Lower lobe of right lung (tissue), 2 donors: ENCODE results near the gene PLEKHG3. TPM values are rescaled to one million over a fixed set of nuclear protein-coding genes. Genes with fewer than 3 reads are reported as not detected.

Source experiments
- ATAC-seq, 2 donors: fragments of 200-7000 bp; cut with Tn5 transposase; one replicate each; pipeline ENCODE4 v1.9.1; 2020 to 2022; ENCODE audit warnings: mild to moderate bottlenecking in 2 of 2, moderate library complexity in 2 of 2
- DNase-seq: peaks from one replicate; pipeline ENCODE4 v3.0.0-alpha.2; 2020
- H3K27ac ChIP-seq: fragments of 200-600 bp; one replicate; pipeline ENCODE4 v1.8.0; 2022
- H3K27me3 ChIP-seq: fragments of 200-600 bp; one replicate; pipeline ENCODE4 v1.8.0; 2022; ENCODE audit warnings: low read depth
- H3K36me3 ChIP-seq: fragments of 200-600 bp; one replicate; pipeline ENCODE4 v1.8.0; 2022; ENCODE audit warnings: mild to moderate bottlenecking
- H3K4me1 ChIP-seq: fragments of 200-600 bp; one replicate; pipeline ENCODE4 v1.8.0; 2022
- H3K4me3 ChIP-seq: fragments of 200-600 bp; one replicate; pipeline ENCODE4 v1.8.0; 2022; ENCODE audit warnings: mild to moderate bottlenecking
- H3K9me3 ChIP-seq: fragments of 200-600 bp; one replicate; pipeline ENCODE4 v1.8.0; 2022
- CTCF ChIP-seq: fragments of 200-600 bp; IDR thresholded peaks from one replicate; pipeline ENCODE4 v1.8.0; 2022; ENCODE audit warnings: antibody characterized with exemption, mild to moderate bottlenecking
- intact Hi-C: fragments of 100-400 bp; cut with DNase I; formaldehyde crosslinking; loops from one replicate; pipeline ENCODE4 v1.11.0; 2022
- total RNA-seq: library from RNA; stranded (reverse); fragmentation: NEBNext Ultra II Directional; extraction: Animal tissue kit (Norgen Biotek cat#: 25700); gene quantifications from one replicate; pipeline ENCODE4 v1.2.1, GENCODE V29; 2021
- donor health status: DM: no; HTN: yes; CAD: no; lungs with severe emphysema.

PLEKHG3 gene
- total RNA-seq, 1 donor from 2014 or later = 33.1 TPM

GRCh38 chr14:64778104-64778754 lies 74.0 kb downstream of the PLEKHG3 start:
- intact Hi-C loops = no loop called here
- H3K27me3 ChIP-seq = no peaks in the 10 kb centered on the region
- no peak overlapping the region for H3K4me3 ChIP-seq
- no peaks in the 10 kb centered on the region for H3K9me3 ChIP-seq
- ATAC-seq = no peak
- DNase-seq = no peak
- H3K36me3 ChIP-seq = no peaks in the 10 kb centered on the region
- no peak for TF ChIP-seq CTCF
- H3K4me1 ChIP-seq = no peaks in the 10 kb centered on the region
- H3K27ac ChIP-seq = no peak overlapping the region

- intact Hi-C loops = no loop called here
- no peak overlapping the region for H3K27ac ChIP-seq
- TF ChIP-seq CTCF = no peak
- no peaks in the 10 kb centered on the region for H3K36me3 ChIP-seq
- no peak overlapping the region for H3K4me3 ChIP-seq
- no peak for DNase-seq
- no peaks in the 10 kb centered on the region for H3K4me1 ChIP-seq
- no peaks in the 10 kb centered on the region for H3K9me3 ChIP-seq
- ATAC-seq = no peak
- H3K27me3 ChIP-seq = no peaks in the 10 kb centered on the region
These were observed 75.2 kb downstream of the PLEKHG3 start for GRCh38 chr14:64779472-64779871.

GRCh38 chr14:64782196-64782595 lies 78.0 kb downstream of the PLEKHG3 start:
- no peaks in the 10 kb centered on the region for H3K27me3 ChIP-seq

GRCh38 chr14:64784006-64784405 lies 79.8 kb downstream of the PLEKHG3 start:
- no peak overlapping the region for H3K4me3 ChIP-seq
- H3K36me3 ChIP-seq = no peaks in the 10 kb centered on the region
- intact Hi-C loops = no loop called here
- H3K27me3 ChIP-seq = no peaks in the 10 kb centered on the region
- no peak overlapping the region for H3K27ac ChIP-seq
- no peak for TF ChIP-seq CTCF
- ATAC-seq (no peak), DNase-seq (no peak)
- H3K4me1 ChIP-seq = no peaks in the 10 kb centered on the region
- no peaks in the 10 kb centered on the region for H3K9me3 ChIP-seq

More at GRCh38 chr14:64782196-64782595, 78.0 kb downstream of the PLEKHG3 start:
- Histone ChIP-seq H3K27ac (no peak overlapping the region), H3K36me3 (no peaks in the 10 kb centered on the region), H3K4me3 (no peak overlapping the region), H3K4me1 (no peaks in the 10 kb centered on the region), H3K9me3 (no peaks in the 10 kb centered on the region)
- intact Hi-C loops = no loop called here
- DNase-seq (no peak), ATAC-seq (no peak)
- no peak for TF ChIP-seq CTCF

GRCh38 chr14:64786296-64787149 lies 82.3 kb downstream of the PLEKHG3 start:
- Histone ChIP-seq H3K27me3 (no peaks in the 10 kb centered on the region), H3K9me3 (no peaks in the 10 kb centered on the region), H3K4me1 (no peaks in the 10 kb centered on the region), H3K27ac (no peak overlapping the region), H3K4me3 (no peak overlapping the region), H3K36me3 (no peaks in the 10 kb centered on the region)
- no peak for ATAC-seq
- intact Hi-C loops = no loop called here
- no peak for TF ChIP-seq CTCF
- DNase-seq = no peak
